NCI-H1048 (cell line): Measurements from ENCODE around the gene THUMPD3.

Source experiments
- DNase-seq: peaks from one replicate; lab custom pipeline; 2025; lab: John Stamatoyannopoulos, UW

THUMPD3 gene

GRCh38 chr3:9362731-9363530, at the start of gene THUMPD3:
THUMPD3 (plus strand) TSS chr3:9363054; CDS start chr3:9365069, 2,015 bp downstream.
- DNase-seq, result peak; percentile 70

GRCh38 chr3:9314796-9315195, 48.1 kb upstream of the THUMPD3 start:
- no peak for DNase-seq

GRCh38 chr3:9316881-9317361, 45.9 kb upstream of the THUMPD3 start:
- no peak for DNase-seq

GRCh38 chr3:9322780-9323179, 40.1 kb upstream of the THUMPD3 start:
- no peak for DNase-seq

- DNase-seq, result no peak
Observed at GRCh38 chr3:9324944-9325343, 37.9 kb upstream of the THUMPD3 start.

- DNase-seq, result no peak
Observed at GRCh38 chr3:9327578-9327977, 35.3 kb upstream of the THUMPD3 start.

GRCh38 chr3:9330166-9330703, 32.6 kb upstream of the THUMPD3 start:
- no peak for DNase-seq

GRCh38 chr3:9331171-9331570, 31.7 kb upstream of the THUMPD3 start:
- DNase-seq, result peak; percentile 26

GRCh38 chr3:9332250-9333030, 30.4 kb upstream of the THUMPD3 start:
- no peak for DNase-seq

GRCh38 chr3:9339761-9340471, 22.9 kb upstream of the THUMPD3 start:
- DNase-seq, result no peak

- DNase-seq, result no peak
Observed at GRCh38 chr3:9340472-9340902, 22.4 kb upstream of the THUMPD3 start.

GRCh38 chr3:9342696-9343095, 20.2 kb upstream of the THUMPD3 start:
- DNase-seq, result no peak

GRCh38 chr3:9343115-9343514, 19.7 kb upstream of the THUMPD3 start:
- no peak for DNase-seq

- no peak for DNase-seq
Observed at GRCh38 chr3:9345041-9345440, 17.8 kb upstream of the THUMPD3 start.

GRCh38 chr3:9346141-9346540, 16.7 kb upstream of the THUMPD3 start:
- no peak for DNase-seq

GRCh38 chr3:9347081-9347480, 15.8 kb upstream of the THUMPD3 start:
- DNase-seq, result no peak

- no peak for DNase-seq
Observed at GRCh38 chr3:9347887-9348286, 15.0 kb upstream of the THUMPD3 start.

- DNase-seq, result no peak
Observed at GRCh38 chr3:9349321-9350117, 13.3 kb upstream of the THUMPD3 start.

- DNase-seq, result peak; percentile 10
Observed at GRCh38 chr3:9351709-9352126, 11.1 kb upstream of the THUMPD3 start.

GRCh38 chr3:9352917-9353752, 9.7 kb upstream of the THUMPD3 start:
- DNase-seq, result no peak
